ENCODE measurements around the gene VAT1L.

- TF ChIP-seq CTCF (conservative IDR thresholded peaks at IDR 0.05; ENCODE audit: low read depth in 2 of 2) (no peak), EZH2phosphoT487 (IDR thresholded peaks at IDR 0.05; ENCODE audit: unreplicated experiment) (no peak), POLR2AphosphoS5 (IDR thresholded peaks at IDR 0.05; ENCODE audit: low read depth) (no peak), EZH2 (IDR thresholded peaks at IDR 0.05; ENCODE audit: low read depth, unreplicated experiment) (no peak), ETS1 (IDR thresholded peaks at IDR 0.05) (no peak), STAT1 (IDR thresholded peaks at IDR 0.05; ENCODE audit: unreplicated experiment) (no peak), NANOG (IDR thresholded peaks at IDR 0.05; ENCODE audit: borderline replicate concordance) (no peak)
- TF ChIP-seq, protein P1, sequence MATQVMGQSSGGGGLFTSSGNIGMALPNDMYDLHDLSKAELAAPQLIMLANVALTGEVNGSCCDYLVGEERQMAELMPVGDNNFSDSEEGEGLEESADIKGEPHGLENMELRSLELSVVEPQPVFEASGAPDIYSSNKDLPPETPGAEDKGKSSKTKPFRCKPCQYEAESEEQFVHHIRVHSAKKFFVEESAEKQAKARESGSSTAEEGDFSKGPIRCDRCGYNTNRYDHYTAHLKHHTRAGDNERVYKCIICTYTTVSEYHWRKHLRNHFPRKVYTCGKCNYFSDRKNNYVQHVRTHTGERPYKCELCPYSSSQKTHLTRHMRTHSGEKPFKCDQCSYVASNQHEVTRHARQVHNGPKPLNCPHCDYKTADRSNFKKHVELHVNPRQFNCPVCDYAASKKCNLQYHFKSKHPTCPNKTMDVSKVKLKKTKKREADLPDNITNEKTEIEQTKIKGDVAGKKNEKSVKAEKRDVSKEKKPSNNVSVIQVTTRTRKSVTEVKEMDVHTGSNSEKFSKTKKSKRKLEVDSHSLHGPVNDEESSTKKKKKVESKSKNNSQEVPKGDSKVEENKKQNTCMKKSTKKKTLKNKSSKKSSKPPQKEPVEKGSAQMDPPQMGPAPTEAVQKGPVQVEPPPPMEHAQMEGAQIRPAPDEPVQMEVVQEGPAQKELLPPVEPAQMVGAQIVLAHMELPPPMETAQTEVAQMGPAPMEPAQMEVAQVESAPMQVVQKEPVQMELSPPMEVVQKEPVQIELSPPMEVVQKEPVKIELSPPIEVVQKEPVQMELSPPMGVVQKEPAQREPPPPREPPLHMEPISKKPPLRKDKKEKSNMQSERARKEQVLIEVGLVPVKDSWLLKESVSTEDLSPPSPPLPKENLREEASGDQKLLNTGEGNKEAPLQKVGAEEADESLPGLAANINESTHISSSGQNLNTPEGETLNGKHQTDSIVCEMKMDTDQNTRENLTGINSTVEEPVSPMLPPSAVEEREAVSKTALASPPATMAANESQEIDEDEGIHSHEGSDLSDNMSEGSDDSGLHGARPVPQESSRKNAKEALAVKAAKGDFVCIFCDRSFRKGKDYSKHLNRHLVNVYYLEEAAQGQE (IDR thresholded peaks at IDR 0.05; ENCODE audit: unreplicated experiment): no peak
These were observed 88.4 kb downstream of the VAT1L start for GRCh38 chr16:77876776-77877175.

Data from GM23338 (cell line).